ENCODE measurements around the gene CELA3B. TPM values are rescaled to one million over a fixed set of nuclear protein-coding genes. Genes with fewer than 3 reads are reported as not detected.
A peak's percentile ranks its signal among the peaks of the same experiment; 100 is the strongest.

CELA3B gene
- total RNA-seq, 2 donors from 2014 or later = 0.42 to 16.7 TPM

GRCh38 chr1:21951226-21951870, 25.5 kb upstream of the CELA3B start:
- Histone ChIP-seq H3K4me3 (no peak overlapping the region), H3K27ac (no peak overlapping the region), H3K9ac (ENCODE audit: low read depth in 2 of 2, low read length in 2 of 2) (no peak overlapping the region), H3K9me3 (no peaks in the 10 kb centered on the region), H3K4me1 (no peaks in the 10 kb centered on the region), H3K27me3 (no peaks in the 10 kb centered on the region), H3K36me3 (no peaks in the 10 kb centered on the region)
- intact Hi-C loops (cut with DNase I) = no loop called here
- TF ChIP-seq CTCF (IDR thresholded peaks at IDR 0.05) = no peak
- no peak for DNase-seq

GRCh38 chr1:21952786-21953520, 23.9 kb upstream of the CELA3B start:
- Histone ChIP-seq H3K36me3 (no peaks in the 10 kb centered on the region), H3K9ac (ENCODE audit: low read depth in 2 of 2, low read length in 2 of 2) (no peak overlapping the region), H3K9me3 (no peaks in the 10 kb centered on the region), H3K4me3 (no peak overlapping the region), H3K27ac (no peak overlapping the region), H3K4me1 (peaks cover 12% of the 10 kb centered on the region), H3K27me3 (no peaks in the 10 kb centered on the region)
- intact Hi-C loops (cut with DNase I) = no loop called here
- no peak for DNase-seq
- no peak for TF ChIP-seq CTCF (IDR thresholded peaks at IDR 0.05)

- H3K9ac ChIP-seq (ENCODE audit: low read depth in 2 of 2, low read length in 2 of 2) = no peak overlapping the region
- no peak for TF ChIP-seq CTCF (IDR thresholded peaks at IDR 0.05)
- intact Hi-C loops (cut with DNase I) = no loop called here
- H3K4me3 ChIP-seq = no peak overlapping the region
- no peaks in the 10 kb centered on the region for H3K27me3 ChIP-seq
- H3K36me3 ChIP-seq = no peaks in the 10 kb centered on the region
- peaks cover 12% of the 10 kb centered on the region for H3K4me1 ChIP-seq
- DNase-seq = no peak
- no peaks in the 10 kb centered on the region for H3K9me3 ChIP-seq
- H3K27ac ChIP-seq = peak overlapping the region; percentile 37
Observed at GRCh38 chr1:21955058-21955457, 21.8 kb upstream of the CELA3B start.

GRCh38 chr1:21955501-21956281, 21.1 kb upstream of the CELA3B start:
- Histone ChIP-seq H3K4me3 (no peak overlapping the region), H3K9me3 (no peaks in the 10 kb centered on the region), H3K27me3 (no peaks in the 10 kb centered on the region), H3K4me1 (peaks cover 12% of the 10 kb centered on the region), H3K36me3 (no peaks in the 10 kb centered on the region), H3K9ac (ENCODE audit: low read depth in 2 of 2, low read length in 2 of 2) (peak overlapping the region in 1 of 2 donors; percentile 26), H3K27ac (peak overlapping the region; percentile 37)
- intact Hi-C loops (cut with DNase I) = no loop called here
- no peak for DNase-seq
- TF ChIP-seq CTCF (IDR thresholded peaks at IDR 0.05) = no peak

- Histone ChIP-seq H3K36me3 (no peaks in the 10 kb centered on the region), H3K4me1 (peaks cover 12% of the 10 kb centered on the region), H3K27ac (peak overlapping the region; percentile 69), H3K4me3 (no peak overlapping the region), H3K9me3 (no peaks in the 10 kb centered on the region), H3K27me3 (no peaks in the 10 kb centered on the region), H3K9ac (ENCODE audit: low read depth in 2 of 2, low read length in 2 of 2) (peak overlapping the region; percentile 30 to 66)
- peak; percentile 78 for DNase-seq
- intact Hi-C loops (cut with DNase I) = no loop called here
- no peak for TF ChIP-seq CTCF (IDR thresholded peaks at IDR 0.05)
Observed at GRCh38 chr1:21956720-21957552, 19.9 kb upstream of the CELA3B start.
